ENCODE data around the gene RBM17.
A peak's percentile ranks its signal among the peaks of the same experiment; 100 is the strongest.

The RBM17 gene

GRCh38 chr10:6135589-6136168, 46.8 kb downstream of the RBM17 start:
- Histone ChIP-seq H3K4me3 (ENCODE audit: low read depth in 1 of 2, low read length in 2 of 2) (no peak overlapping the region), H4K20me1 (ENCODE audit: insufficient read depth, low read length) (no peaks in the 10 kb centered on the region), H3K4me1 (ENCODE audit: insufficient read depth, low read length) (peaks cover 20% of the 10 kb centered on the region), H3K9me3 (ENCODE audit: insufficient read depth, low read length, severe bottlenecking) (no peaks in the 10 kb centered on the region), H3K79me2 (ENCODE audit: insufficient read depth, low read length) (no peaks in the 10 kb centered on the region), H2AFZ (ENCODE audit: low read depth, low read length) (no peak overlapping the region), H3K4me2 (ENCODE audit: insufficient read depth, low read length) (no peak overlapping the region), H3K27ac (ENCODE audit: low read length) (no peak overlapping the region), H3K9ac (ENCODE audit: low read depth, low read length) (no peak overlapping the region), H3K36me3 (ENCODE audit: insufficient read depth, low read length) (no peaks in the 10 kb centered on the region), H3K27me3 (ENCODE audit: insufficient read depth, low read length, poor library complexity) (peaks cover 7% of the 10 kb centered on the region)
- ATAC-seq (ENCODE audit: insufficient read depth, low read depth): no peak
- no peak for TF ChIP-seq EZH2 (IDR thresholded peaks at IDR 0.05; ENCODE audit: borderline replicate concordance, low read depth, low read length, severe bottlenecking)
- TF ChIP-seq, protein P1, sequence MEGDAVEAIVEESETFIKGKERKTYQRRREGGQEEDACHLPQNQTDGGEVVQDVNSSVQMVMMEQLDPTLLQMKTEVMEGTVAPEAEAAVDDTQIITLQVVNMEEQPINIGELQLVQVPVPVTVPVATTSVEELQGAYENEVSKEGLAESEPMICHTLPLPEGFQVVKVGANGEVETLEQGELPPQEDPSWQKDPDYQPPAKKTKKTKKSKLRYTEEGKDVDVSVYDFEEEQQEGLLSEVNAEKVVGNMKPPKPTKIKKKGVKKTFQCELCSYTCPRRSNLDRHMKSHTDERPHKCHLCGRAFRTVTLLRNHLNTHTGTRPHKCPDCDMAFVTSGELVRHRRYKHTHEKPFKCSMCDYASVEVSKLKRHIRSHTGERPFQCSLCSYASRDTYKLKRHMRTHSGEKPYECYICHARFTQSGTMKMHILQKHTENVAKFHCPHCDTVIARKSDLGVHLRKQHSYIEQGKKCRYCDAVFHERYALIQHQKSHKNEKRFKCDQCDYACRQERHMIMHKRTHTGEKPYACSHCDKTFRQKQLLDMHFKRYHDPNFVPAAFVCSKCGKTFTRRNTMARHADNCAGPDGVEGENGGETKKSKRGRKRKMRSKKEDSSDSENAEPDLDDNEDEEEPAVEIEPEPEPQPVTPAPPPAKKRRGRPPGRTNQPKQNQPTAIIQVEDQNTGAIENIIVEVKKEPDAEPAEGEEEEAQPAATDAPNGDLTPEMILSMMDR (IDR thresholded peaks at IDR 0.05; ENCODE audit: borderline replicate concordance, extremely low read depth, low read length, poor library complexity, severe bottlenecking): no peak
- DNase-seq: no peak

DNA sequence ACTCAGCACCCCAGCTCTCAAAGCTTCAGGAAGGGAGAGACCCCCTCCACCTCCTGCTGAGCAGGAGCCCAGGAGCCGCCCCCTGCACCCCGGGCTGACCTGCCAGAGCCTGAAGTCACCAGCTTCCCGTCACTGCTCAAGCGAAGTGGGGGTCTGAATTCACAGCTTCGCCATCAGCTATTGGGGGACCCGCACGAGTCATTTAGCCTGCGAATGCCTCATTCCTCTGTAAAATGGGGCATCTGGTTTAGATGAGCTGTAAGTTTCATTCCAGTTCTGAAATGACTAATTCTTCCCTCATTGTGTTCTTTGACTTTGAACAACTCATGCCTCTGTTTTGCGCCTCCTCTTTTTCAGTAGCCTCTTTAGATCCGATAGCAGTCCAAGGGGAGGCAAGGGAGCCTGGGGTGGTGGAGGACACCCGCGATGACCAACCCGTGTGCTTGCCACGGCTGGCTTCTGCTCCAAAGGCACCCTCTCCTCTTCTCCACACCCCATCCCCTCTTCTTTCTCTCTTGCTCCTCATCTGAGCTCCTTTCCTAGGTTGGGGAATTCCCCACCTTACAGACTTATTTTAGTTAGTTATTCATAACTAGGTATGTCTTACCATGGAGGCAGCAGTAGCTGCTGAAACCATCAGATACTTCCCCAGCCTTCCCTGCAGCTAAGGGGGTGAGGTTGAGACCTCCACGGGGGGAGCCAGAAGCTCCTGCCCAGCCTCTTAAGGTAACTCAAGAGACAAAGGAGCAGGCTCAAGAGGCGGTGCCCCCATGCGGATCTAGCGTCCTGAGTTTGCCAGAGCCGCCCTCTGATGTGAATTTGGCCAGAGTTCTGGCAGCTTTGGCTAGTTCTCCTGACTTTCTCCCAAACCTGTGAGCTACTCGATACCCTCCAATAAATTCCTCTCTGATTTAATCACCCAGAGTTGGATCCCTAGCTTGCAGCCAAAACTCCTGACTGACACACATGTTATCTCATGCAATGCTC, 47.7 kb downstream of the RBM17 start:
- no peaks in the 10 kb centered on the region for H3K9me3 ChIP-seq (ENCODE audit: insufficient read depth, low read length, severe bottlenecking)
- H3K4me1 ChIP-seq (ENCODE audit: insufficient read depth, low read length): peaks cover 25% of the 10 kb centered on the region
- H3K27me3 ChIP-seq (ENCODE audit: insufficient read depth, low read length, poor library complexity): peaks cover 7% of the 10 kb centered on the region
- TF ChIP-seq, protein P1 (IDR thresholded peaks at IDR 0.05; ENCODE audit: borderline replicate concordance, extremely low read depth, low read length, poor library complexity, severe bottlenecking): no peak
- no peak for TF ChIP-seq EZH2 (IDR thresholded peaks at IDR 0.05; ENCODE audit: borderline replicate concordance, low read depth, low read length, severe bottlenecking)
- H3K79me2 ChIP-seq (ENCODE audit: insufficient read depth, low read length): no peaks in the 10 kb centered on the region
- no peak overlapping the region for H3K27ac ChIP-seq (ENCODE audit: low read length)
- H3K36me3 ChIP-seq (ENCODE audit: insufficient read depth, low read length): no peaks in the 10 kb centered on the region
- H3K9ac ChIP-seq (ENCODE audit: low read depth, low read length): no peak overlapping the region
- no peak overlapping the region for H3K4me3 ChIP-seq (ENCODE audit: low read depth in 1 of 2, low read length in 2 of 2)
- no peaks in the 10 kb centered on the region for H4K20me1 ChIP-seq (ENCODE audit: insufficient read depth, low read length)
- H3K4me2 ChIP-seq (ENCODE audit: insufficient read depth, low read length): no peak overlapping the region
- DNase-seq: no peak
- H2AFZ ChIP-seq (ENCODE audit: low read depth, low read length): no peak overlapping the region
- no peak for ATAC-seq (ENCODE audit: insufficient read depth, low read depth)

- no peak overlapping the region for H3K4me3 ChIP-seq (ENCODE audit: low read depth in 1 of 2, low read length in 2 of 2)
- DNase-seq: no peak
- no peak for TF ChIP-seq EZH2 (IDR thresholded peaks at IDR 0.05; ENCODE audit: borderline replicate concordance, low read depth, low read length, severe bottlenecking)
- no peak overlapping the region for H3K9ac ChIP-seq (ENCODE audit: low read depth, low read length)
- peaks cover 7% of the 10 kb centered on the region for H3K27me3 ChIP-seq (ENCODE audit: insufficient read depth, low read length, poor library complexity)
- no peaks in the 10 kb centered on the region for H3K79me2 ChIP-seq (ENCODE audit: insufficient read depth, low read length)
- H4K20me1 ChIP-seq (ENCODE audit: insufficient read depth, low read length): no peaks in the 10 kb centered on the region
- no peaks in the 10 kb centered on the region for H3K36me3 ChIP-seq (ENCODE audit: insufficient read depth, low read length)
- peaks cover 25% of the 10 kb centered on the region for H3K4me1 ChIP-seq (ENCODE audit: insufficient read depth, low read length)
- no peak overlapping the region for H3K4me2 ChIP-seq (ENCODE audit: insufficient read depth, low read length)
- no peaks in the 10 kb centered on the region for H3K9me3 ChIP-seq (ENCODE audit: insufficient read depth, low read length, severe bottlenecking)
- H3K27ac ChIP-seq (ENCODE audit: low read length): no peak overlapping the region
- no peak for ATAC-seq (ENCODE audit: insufficient read depth, low read depth)
- no peak overlapping the region for H2AFZ ChIP-seq (ENCODE audit: low read depth, low read length)
These were observed 49.6 kb downstream of the RBM17 start for GRCh38 chr10:6138456-6138855.

GRCh38 chr10:6139470-6139869, 50.6 kb downstream of the RBM17 start:
- peaks cover 3% of the 10 kb centered on the region for H3K27me3 ChIP-seq (ENCODE audit: insufficient read depth, low read length, poor library complexity)
- no peaks in the 10 kb centered on the region for H3K79me2 ChIP-seq (ENCODE audit: insufficient read depth, low read length)

More at GRCh38 chr10:6139470-6139869, 50.6 kb downstream of the RBM17 start:
- H2AFZ ChIP-seq (ENCODE audit: low read depth, low read length): no peak overlapping the region
- peaks cover 34% of the 10 kb centered on the region for H3K4me1 ChIP-seq (ENCODE audit: insufficient read depth, low read length)
- H4K20me1 ChIP-seq (ENCODE audit: insufficient read depth, low read length): no peaks in the 10 kb centered on the region
- H3K36me3 ChIP-seq (ENCODE audit: insufficient read depth, low read length): no peaks in the 10 kb centered on the region
- ATAC-seq (ENCODE audit: insufficient read depth, low read depth) (no peak), DNase-seq (no peak)
- H3K27ac ChIP-seq (ENCODE audit: low read length): no peak overlapping the region; the same call in 1 of the 2 replicates
- H3K9ac ChIP-seq (ENCODE audit: low read depth, low read length): peak overlapping the region; percentile 36; the same call in 1 of the 2 replicates
- no peaks in the 10 kb centered on the region for H3K9me3 ChIP-seq (ENCODE audit: insufficient read depth, low read length, severe bottlenecking)
- no peak overlapping the region for H3K4me3 ChIP-seq (ENCODE audit: low read depth in 1 of 2, low read length in 2 of 2)
- H3K4me2 ChIP-seq (ENCODE audit: insufficient read depth, low read length): peak overlapping the region; percentile 64
- no peak for TF ChIP-seq EZH2 (IDR thresholded peaks at IDR 0.05; ENCODE audit: borderline replicate concordance, low read depth, low read length, severe bottlenecking)
- TF ChIP-seq, protein P1 (IDR thresholded peaks at IDR 0.05; ENCODE audit: borderline replicate concordance, extremely low read depth, low read length, poor library complexity, severe bottlenecking): no peak

All from DND-41 (cell line).